ENCODE results near the gene ARPC1B. TPM values are rescaled to one million over a fixed set of nuclear protein-coding genes. Genes with fewer than 3 reads are reported as not detected.

The ARPC1B gene
- total RNA-seq, 1 donor from 2014 or later: 124 TPM

DNA sequence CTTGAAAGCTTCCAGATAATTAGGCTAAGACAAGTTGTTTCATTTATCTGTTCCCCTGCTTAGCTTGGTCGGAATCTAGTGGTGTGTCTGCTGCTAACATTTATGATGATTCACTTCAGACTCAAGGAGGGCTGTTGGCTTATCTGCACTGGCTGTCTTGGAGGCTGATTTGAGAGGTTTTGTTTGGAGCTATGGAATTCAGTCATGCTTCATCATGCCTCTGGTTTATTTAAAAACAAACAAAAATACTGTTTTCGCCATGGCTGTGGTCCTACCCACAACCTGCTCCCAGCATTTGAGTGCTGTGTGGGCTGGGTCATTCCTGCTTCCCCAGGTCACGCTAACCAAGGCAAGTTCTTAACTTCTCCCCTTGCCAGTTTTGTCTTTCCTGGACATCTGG, 11.7 kb upstream of the ARPC1B start:
- TF ChIP-seq, protein P1, sequence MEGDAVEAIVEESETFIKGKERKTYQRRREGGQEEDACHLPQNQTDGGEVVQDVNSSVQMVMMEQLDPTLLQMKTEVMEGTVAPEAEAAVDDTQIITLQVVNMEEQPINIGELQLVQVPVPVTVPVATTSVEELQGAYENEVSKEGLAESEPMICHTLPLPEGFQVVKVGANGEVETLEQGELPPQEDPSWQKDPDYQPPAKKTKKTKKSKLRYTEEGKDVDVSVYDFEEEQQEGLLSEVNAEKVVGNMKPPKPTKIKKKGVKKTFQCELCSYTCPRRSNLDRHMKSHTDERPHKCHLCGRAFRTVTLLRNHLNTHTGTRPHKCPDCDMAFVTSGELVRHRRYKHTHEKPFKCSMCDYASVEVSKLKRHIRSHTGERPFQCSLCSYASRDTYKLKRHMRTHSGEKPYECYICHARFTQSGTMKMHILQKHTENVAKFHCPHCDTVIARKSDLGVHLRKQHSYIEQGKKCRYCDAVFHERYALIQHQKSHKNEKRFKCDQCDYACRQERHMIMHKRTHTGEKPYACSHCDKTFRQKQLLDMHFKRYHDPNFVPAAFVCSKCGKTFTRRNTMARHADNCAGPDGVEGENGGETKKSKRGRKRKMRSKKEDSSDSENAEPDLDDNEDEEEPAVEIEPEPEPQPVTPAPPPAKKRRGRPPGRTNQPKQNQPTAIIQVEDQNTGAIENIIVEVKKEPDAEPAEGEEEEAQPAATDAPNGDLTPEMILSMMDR (IDR thresholded peaks at IDR 0.05; ENCODE audit: unreplicated experiment): no peak
- no peaks in the 10 kb centered on the region for H3K4me1 Mint-ChIP-seq (ENCODE audit: unreplicated experiment)
- no peaks in the 10 kb centered on the region for H3K9me3 Mint-ChIP-seq (ENCODE audit: unreplicated experiment)
- H3K36me3 Mint-ChIP-seq (ENCODE audit: low read depth, unreplicated experiment): peaks cover 38% of the 10 kb centered on the region
- H3K27ac Mint-ChIP-seq (ENCODE audit: unreplicated experiment): no peak overlapping the region
- H3K4me3 Mint-ChIP-seq (ENCODE audit: unreplicated experiment): no peak overlapping the region
- H3K27me3 Mint-ChIP-seq (ENCODE audit: unreplicated experiment): no peaks in the 10 kb centered on the region
- DNase-seq (ENCODE audit: low spot score): no peak

DNA sequence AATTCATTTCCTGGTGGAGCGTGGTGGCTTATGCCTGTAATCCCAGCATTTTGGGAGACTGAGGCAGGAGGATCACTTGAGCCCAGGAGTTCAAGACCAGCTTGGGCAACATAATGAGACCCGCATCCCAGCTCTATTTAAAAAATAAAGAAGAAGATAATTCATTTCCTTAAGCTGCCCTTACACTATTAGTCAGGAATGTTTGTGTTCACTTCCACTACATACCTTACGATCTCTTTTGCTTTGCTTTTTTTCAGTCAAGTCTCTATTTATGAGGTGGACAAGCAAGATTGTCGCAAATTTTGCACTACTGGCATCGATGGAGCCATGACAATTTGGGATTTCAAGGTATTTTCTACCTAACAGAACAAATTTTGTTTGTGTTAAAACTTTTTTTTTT, 11.2 kb upstream of the ARPC1B start:
- DNase-seq (ENCODE audit: low spot score): no peak
- Mint-ChIP-seq H3K4me1 (ENCODE audit: unreplicated experiment) (no peaks in the 10 kb centered on the region), H3K27me3 (ENCODE audit: unreplicated experiment) (no peaks in the 10 kb centered on the region), H3K27ac (ENCODE audit: unreplicated experiment) (no peak overlapping the region), H3K4me3 (ENCODE audit: unreplicated experiment) (no peak overlapping the region), H3K9me3 (ENCODE audit: unreplicated experiment) (no peaks in the 10 kb centered on the region), H3K36me3 (ENCODE audit: low read depth, unreplicated experiment) (peaks cover 33% of the 10 kb centered on the region)
- TF ChIP-seq, protein P1 (IDR thresholded peaks at IDR 0.05; ENCODE audit: unreplicated experiment): no peak

DNA sequence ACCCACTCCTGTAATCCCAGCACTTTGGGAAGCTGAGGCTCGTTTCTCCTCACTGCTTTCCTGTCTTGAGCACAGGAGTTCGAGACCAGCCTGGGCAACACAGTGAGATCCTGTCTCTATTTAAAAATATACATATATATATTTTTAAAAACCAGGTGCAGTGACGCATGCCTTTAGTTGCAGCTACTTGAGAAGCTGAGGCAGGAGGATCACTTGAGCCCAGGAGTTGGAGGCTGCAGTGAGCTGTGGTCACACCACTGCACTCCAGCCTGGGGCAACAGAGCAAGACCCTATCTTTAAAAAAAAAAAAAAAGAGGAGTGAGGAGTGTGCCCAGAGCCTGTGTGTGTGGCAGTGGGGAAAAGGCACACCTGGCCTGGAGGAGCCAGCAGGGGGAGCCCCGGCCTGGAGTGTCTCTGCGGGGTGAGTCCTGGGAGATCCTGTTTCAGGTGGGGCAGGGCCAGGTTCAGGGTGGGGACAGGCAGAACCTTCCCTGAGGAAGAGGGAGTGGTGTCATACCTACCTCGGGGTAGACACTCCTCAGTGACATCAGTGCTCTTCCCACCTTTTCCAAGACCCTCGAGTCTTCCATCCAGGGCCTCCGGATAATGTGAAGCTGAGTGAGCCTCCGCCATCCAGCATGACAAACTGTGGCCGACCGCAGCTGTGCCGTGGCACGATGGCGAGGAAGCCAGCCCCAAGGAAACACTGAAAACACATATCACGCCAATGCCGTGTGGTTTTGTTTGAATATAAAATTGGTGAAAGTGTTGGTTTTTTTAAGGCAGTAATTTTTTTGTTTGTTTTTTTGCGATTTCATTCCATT, 9.0 kb upstream of the ARPC1B start:
- peaks cover 26% of the 10 kb centered on the region for H3K36me3 Mint-ChIP-seq (ENCODE audit: low read depth, unreplicated experiment)
- H3K4me3 Mint-ChIP-seq (ENCODE audit: unreplicated experiment): no peak overlapping the region
- no peak overlapping the region for H3K27ac Mint-ChIP-seq (ENCODE audit: unreplicated experiment)
- TF ChIP-seq, protein P1 (IDR thresholded peaks at IDR 0.05; ENCODE audit: unreplicated experiment): peak; percentile 51
- H3K27me3 Mint-ChIP-seq (ENCODE audit: unreplicated experiment): peaks cover under 1% of the 10 kb centered on the region
- DNase-seq (ENCODE audit: low spot score): peak; percentile 61
- no peaks in the 10 kb centered on the region for H3K9me3 Mint-ChIP-seq (ENCODE audit: unreplicated experiment)
- no peaks in the 10 kb centered on the region for H3K4me1 Mint-ChIP-seq (ENCODE audit: unreplicated experiment)

DNA sequence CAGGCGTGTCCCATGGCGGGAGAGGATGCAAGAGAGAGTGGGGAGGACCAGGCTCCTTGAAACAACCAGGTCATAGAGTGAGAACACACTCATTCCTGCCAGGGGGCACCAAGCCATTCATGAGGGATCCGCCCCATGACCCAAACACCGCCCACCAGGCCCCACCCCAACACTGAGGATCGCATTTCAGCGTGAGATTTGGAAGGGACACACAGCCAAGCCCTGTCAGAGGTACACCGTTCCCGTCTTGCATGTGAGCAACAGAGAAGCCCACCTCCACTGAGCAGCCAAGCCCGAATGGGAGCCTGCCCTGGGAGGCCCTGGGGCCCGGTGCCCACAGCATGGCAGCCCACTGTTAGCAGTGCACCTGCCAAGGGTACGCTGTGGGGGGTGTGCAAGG, 7.9 kb upstream of the ARPC1B start:
- no peaks in the 10 kb centered on the region for H3K4me1 Mint-ChIP-seq (ENCODE audit: unreplicated experiment)
- peak overlapping the region; percentile 42 for H3K4me3 Mint-ChIP-seq (ENCODE audit: unreplicated experiment)
- H3K27ac Mint-ChIP-seq (ENCODE audit: unreplicated experiment): no peak overlapping the region
- peaks cover 22% of the 10 kb centered on the region for H3K36me3 Mint-ChIP-seq (ENCODE audit: low read depth, unreplicated experiment)
- no peaks in the 10 kb centered on the region for H3K9me3 Mint-ChIP-seq (ENCODE audit: unreplicated experiment)
- no peak for DNase-seq (ENCODE audit: low spot score)
- peaks cover 2% of the 10 kb centered on the region for H3K27me3 Mint-ChIP-seq (ENCODE audit: unreplicated experiment)
- TF ChIP-seq, protein P1 (IDR thresholded peaks at IDR 0.05; ENCODE audit: unreplicated experiment): no peak

DNA sequence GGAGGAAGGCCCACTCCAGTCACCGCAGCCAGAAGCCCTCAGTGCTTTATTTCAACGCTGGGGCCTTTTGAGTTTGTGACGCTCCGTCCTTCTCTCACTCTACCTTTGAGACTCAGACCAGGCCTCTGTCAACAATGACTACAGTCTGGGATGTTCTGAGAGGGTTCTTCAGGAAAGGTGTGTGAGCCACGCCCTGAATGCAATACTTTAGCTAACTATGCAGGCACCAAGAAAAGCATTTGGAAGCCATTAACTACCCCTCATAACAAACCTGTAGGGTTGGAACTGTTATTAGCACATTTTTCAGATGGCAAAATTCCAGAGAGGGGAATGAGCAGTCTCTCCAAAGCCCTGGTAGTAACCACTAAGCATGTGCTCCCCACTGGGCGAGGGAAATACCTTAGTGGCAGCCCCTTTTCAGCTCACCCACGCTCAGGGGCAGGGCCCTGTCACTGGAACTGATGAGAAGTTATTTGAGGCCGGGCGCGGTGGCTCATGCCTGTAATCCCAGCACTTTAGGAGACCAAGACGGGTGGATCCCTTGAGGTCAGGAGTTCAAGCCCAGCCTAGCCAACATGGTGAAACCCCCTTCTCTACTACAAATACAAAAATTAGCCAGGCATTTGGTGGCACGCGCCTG, 5.7 kb upstream of the ARPC1B start:
- H3K4me3 Mint-ChIP-seq (ENCODE audit: unreplicated experiment): no peak overlapping the region
- no peak for DNase-seq (ENCODE audit: low spot score)
- no peaks in the 10 kb centered on the region for H3K4me1 Mint-ChIP-seq (ENCODE audit: unreplicated experiment)
- no peak overlapping the region for H3K27ac Mint-ChIP-seq (ENCODE audit: unreplicated experiment)
- TF ChIP-seq, protein P1 (IDR thresholded peaks at IDR 0.05; ENCODE audit: unreplicated experiment): no peak
- H3K9me3 Mint-ChIP-seq (ENCODE audit: unreplicated experiment): no peaks in the 10 kb centered on the region
- H3K36me3 Mint-ChIP-seq (ENCODE audit: low read depth, unreplicated experiment): peaks cover 22% of the 10 kb centered on the region
- peaks cover 7% of the 10 kb centered on the region for H3K27me3 Mint-ChIP-seq (ENCODE audit: unreplicated experiment)
